Sigmoid colon (tissue), 7 donors: ENCODE data around the gene LHB. TPM values are rescaled to one million over a fixed set of nuclear protein-coding genes. Genes with fewer than 3 reads are reported as not detected.

Experiments
- DNase-seq: peaks from one replicate; pipeline ENCODE4 v3.0.0-alpha.2; 2019
- H3K27ac ChIP-seq, 4 donors: fragments of 200-600 bp; sonication (generic); one replicate each; pipeline ENCODE4 v1.5.1; 2016 to 2019; ENCODE audit warnings: mild to moderate bottlenecking in 1 of 4
- H3K27me3 ChIP-seq, 3 donors: fragments of 200-600 bp; sonication (generic); one replicate each; pipeline ENCODE4 v1.5.1; 2019; ENCODE audit warnings: mild to moderate bottlenecking in 1 of 3
- H3K36me3 ChIP-seq, 4 donors: fragments of 200-600 bp; sonication (generic); one replicate each; pipeline ENCODE4 v1.5.1; 2016 to 2019
- H3K4me1 ChIP-seq, 4 donors: fragments of 200-600 bp; sonication (generic); one replicate each; pipeline ENCODE4 v1.5.1; 2017 to 2019
- H3K4me3 ChIP-seq, 4 donors: fragments of 200-600 bp; sonication (generic); one replicate each; pipeline ENCODE4 v1.5.1; 2017 to 2019; ENCODE audit warnings: mild to moderate bottlenecking in 2 of 4, moderate library complexity in 1 of 4
- H3K9me3 ChIP-seq, 4 donors: fragments of 200-600 bp in 3 of 4; sonication (generic) in 3 of 4; one replicate each; pipeline versions ENCODE4 v1.5.1 to v1.6.1; 2013 to 2019
- CTCF ChIP-seq, 4 experiments: fragments of 450-650 bp in 3 of 4; fragments of 200-600 bp in 1 of 4; IDR thresholded peaks; one replicate each; pipeline ENCODE4 v1.5.1; 2016 to 2019; ENCODE audit warnings: antibody characterized with exemption in 4 of 4, mild to moderate bottlenecking in 3 of 4, moderate library complexity in 2 of 4
- EP300 ChIP-seq, 4 donors: sonication (generic); formaldehyde crosslinking; IDR thresholded peaks; one replicate each; pipeline ENCODE4 v1.6.1; 2017; ENCODE audit warnings: antibody characterized with exemption in 4 of 4
- POLR2A ChIP-seq, 2 donors: fragments of 450-650 bp; IDR thresholded peaks; one replicate each; pipeline ENCODE4 v1.6.1; 2016; ENCODE audit warnings: antibody characterized with exemption in 2 of 2, mild to moderate bottlenecking in 2 of 2, moderate library complexity in 2 of 2
- POLR2AphosphoS5 ChIP-seq, 4 donors: sonication (generic); formaldehyde crosslinking; IDR thresholded peaks; one replicate each; pipeline ENCODE4 v1.6.1; 2017; ENCODE audit warnings: antibody characterized with exemption in 4 of 4
- WGBS, 2 donors: extraction: QIAGEN DNeasy Blood & Tissue Kit; methylation state at CpG; one replicate each; pipeline ENCODE4 v1.1.7; 2013; 5-methylcytosine and 5-hydroxymethylcytosine counted together
- intact Hi-C: fragments of 100-400 bp; cut with DNase I; formaldehyde crosslinking; loops from one replicate; pipeline ENCODE4 v1.15.1; 2023
- polyA plus RNA-seq, 3 donors: library from polyadenylated mRNA; stranded (reverse); fragments of 200-250 nt; gene quantifications; one replicate each; pipeline ENCODE4 v1.2.3, GENCODE V29; 2013
- total RNA-seq, 4 donors: library from RNA; depleted of rRNA; stranded (reverse); fragments of >200 nt; gene quantifications; one replicate each; pipeline ENCODE4 v1.1.0, GENCODE V29; 2016
- donor health status: healthy with polysubstance abuse.
- donor health status: Bipolar disorder and iron deficiency.
- donor health status: healthy.

Gene LHB
- total RNA-seq: not detected
- not detected for polyA plus RNA-seq

- H3K4me1 ChIP-seq: peaks cover 0 to 25% (median 24%) of the 10 kb centered on the region in 4 donors
- 63 to 74% methylated on average over 17 of the region's 17 CpGs for WGBS, 2 donors
- peak within 1 kb of the TSS; percentile 14 to 50 (median 40) for H3K4me3 ChIP-seq
- H3K9me3 ChIP-seq: no peaks in the 10 kb centered on the region
- no peak within 1 kb of the TSS for H3K27ac ChIP-seq
- peaks cover 0 to 35% (median 2%) of the 10 kb centered on the region in 4 donors for H3K36me3 ChIP-seq
- intact Hi-C loops: no loop called here
- no peak for DNase-seq
- TF ChIP-seq POLR2AphosphoS5 (IDR thresholded peaks at IDR 0.05): no peak
- TF ChIP-seq POLR2A (IDR thresholded peaks at IDR 0.05): no peak
- no peak for TF ChIP-seq CTCF (IDR thresholded peaks at IDR 0.05)
- TF ChIP-seq EP300 (IDR thresholded peaks at IDR 0.05): no peak
- peaks cover 8 to 44% (median 31%) of the 10 kb centered on the region in 3 donors for H3K27me3 ChIP-seq
Measured at GRCh38 chr19:49017041-49017665, at the start of gene LHB. LHB (minus strand) TSS chr19:49017091; CDS start chr19:49017081, 10 bp downstream.

- no peak for TF ChIP-seq EP300 (IDR thresholded peaks at IDR 0.05)
- TF ChIP-seq POLR2AphosphoS5 (IDR thresholded peaks at IDR 0.05): no peak
- no peak for TF ChIP-seq POLR2A (IDR thresholded peaks at IDR 0.05)
- no peak for TF ChIP-seq CTCF (IDR thresholded peaks at IDR 0.05)
- WGBS, 2 donors: 41 to 47% methylated on average over 13 of the region's 13 CpGs
- Histone ChIP-seq H3K9me3 (no peaks in the 10 kb centered on the region), H3K4me1 (peaks cover 0 to 10% (median 6%) of the 10 kb centered on the region in 4 donors), H3K27ac (no peak overlapping the region), H3K4me3 (no peak overlapping the region), H3K27me3 (peaks cover 7 to 97% (median 59%) of the 10 kb centered on the region in 3 donors), H3K36me3 (no peaks in the 10 kb centered on the region)
- intact Hi-C loops: no loop called here
- DNase-seq: no peak
Measured at GRCh38 chr19:49065905-49066512, 49.1 kb upstream of the LHB start.

- 3 to 6% methylated on average over 53 of the region's 53 CpGs for WGBS, 2 donors
- intact Hi-C loops: no loop called here
- peaks cover 0 to 10% (median 6%) of the 10 kb centered on the region in 4 donors for H3K4me1 ChIP-seq
- DNase-seq: no peak
- no peaks in the 10 kb centered on the region for H3K36me3 ChIP-seq
- no peak within 1 kb of the TSS for H3K27ac ChIP-seq
- peak within 1 kb of the TSS in 2 of 4 donors; percentile 24 to 30 for H3K4me3 ChIP-seq
- peaks cover 7 to 88% (median 49%) of the 10 kb centered on the region in 3 donors for H3K27me3 ChIP-seq
- TF ChIP-seq EP300 (IDR thresholded peaks at IDR 0.05) (no peak), CTCF (IDR thresholded peaks at IDR 0.05) (no peak), POLR2A (IDR thresholded peaks at IDR 0.05) (no peak)
- H3K9me3 ChIP-seq: no peaks in the 10 kb centered on the region
Measured at GRCh38 chr19:49064768-49065611, 48.1 kb upstream of the LHB start, which contains the start of gene NTF4. NTF4 (minus strand) TSS chr19:49064818; CDS start chr19:49061997, 2,821 bp downstream.

- H3K27ac ChIP-seq: no peak overlapping the region
- intact Hi-C loops: no loop called here
- TF ChIP-seq POLR2AphosphoS5 (IDR thresholded peaks at IDR 0.05) (no peak), EP300 (IDR thresholded peaks at IDR 0.05) (no peak), POLR2A (IDR thresholded peaks at IDR 0.05) (no peak), CTCF (IDR thresholded peaks at IDR 0.05) (no peak)
- H3K9me3 ChIP-seq: no peaks in the 10 kb centered on the region
- WGBS, 2 donors: 47 to 57% methylated on average over 10 of the region's 10 CpGs
- H3K36me3 ChIP-seq: no peaks in the 10 kb centered on the region
- DNase-seq: no peak
- H3K4me3 ChIP-seq: no peak overlapping the region
- peaks cover 8 to 84% (median 47%) of the 10 kb centered on the region in 3 donors for H3K27me3 ChIP-seq
- H3K4me1 ChIP-seq: peaks cover 0 to 10% (median 6%) of the 10 kb centered on the region in 4 donors
Measured at GRCh38 chr19:49064029-49064629, 47.2 kb upstream of the LHB start.
